IMR-90 (cell line): ENCODE results near the gene AP4S1.

Experiments
- BHLHE40 ChIP-seq: fragments of 150-350 bp; IDR thresholded peaks from 2 replicates; pipeline ENCODE4 v1.6.1; 2016; ENCODE audit warnings: mild to moderate bottlenecking, low read depth, low read length
- TF ChIP-seq, protein P1 (sequence below): fragments of 150-350 bp; IDR thresholded peaks from 2 replicates; pipeline ENCODE4 v1.6.1; 2017; ENCODE audit warnings: mild to moderate bottlenecking, antibody characterized with exemption, low read length, low read depth

GRCh38 chr14:31024010-31024480 is 1.4 kb upstream of the AP4S1 start:
- no peak for TF ChIP-seq BHLHE40
- TF ChIP-seq, protein P1, sequence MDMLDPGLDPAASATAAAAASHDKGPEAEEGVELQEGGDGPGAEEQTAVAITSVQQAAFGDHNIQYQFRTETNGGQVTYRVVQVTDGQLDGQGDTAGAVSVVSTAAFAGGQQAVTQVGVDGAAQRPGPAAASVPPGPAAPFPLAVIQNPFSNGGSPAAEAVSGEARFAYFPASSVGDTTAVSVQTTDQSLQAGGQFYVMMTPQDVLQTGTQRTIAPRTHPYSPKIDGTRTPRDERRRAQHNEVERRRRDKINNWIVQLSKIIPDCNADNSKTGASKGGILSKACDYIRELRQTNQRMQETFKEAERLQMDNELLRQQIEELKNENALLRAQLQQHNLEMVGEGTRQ: no peak
